Panc1 (cell line): ENCODE data around the gene CASD1. TPM values are rescaled to one million over a fixed set of nuclear protein-coding genes. Genes with fewer than 3 reads are reported as not detected.

Source experiments
- ATAC-seq: fragments of 200-7000 bp; cut with Tn5 transposase; 2 replicates; pipeline ENCODE4 v1.9.1; 2020; ENCODE audit warnings: mild to moderate bottlenecking, moderate library complexity
- BruUV-seq: library from RNA; stranded (reverse); fragments of 400-500 nt; replicated peaks from 2 replicates; lab custom pipeline; 2021; lab: Mats Ljungman, UMichigan
- CTCF ChIA-PET: fragments of 300-600 bp; sonication (Branson Sonifier 250); formaldehyde crosslinking; loops from one replicate; lab custom pipeline; 2022; ENCODE audit warnings: antibody characterized with exemption; lab: Charles Lee
- POLR2A ChIA-PET: fragments of 300-600 bp; sonication (Branson Sonifier 250); formaldehyde crosslinking; loops from one replicate; lab custom pipeline; 2022; ENCODE audit warnings: antibody characterized with exemption; lab: Charles Lee
- DNase-seq: peaks from one replicate; pipeline ENCODE4 v3.0.0-alpha.2; 2010; ENCODE audit warnings: low read depth, low spot score
- H3K27ac ChIP-seq: 2 replicates; pipeline ENCODE4 v1.5.1; 2011; ENCODE audit warnings: mild to moderate bottlenecking, low read length, inconsistent platforms
- H3K27me3 ChIP-seq: fragments of 200-500 bp; sonication (Bioruptor generic); 2 replicates; pipeline ENCODE4 v1.6.0; 2014; ENCODE audit warnings: low read length, inconsistent platforms; ENCODE audit not compliant: control insufficient read depth, insufficient read depth
- H3K36me3 ChIP-seq: fragments of 200-500 bp; sonication (Bioruptor generic); 2 replicates; pipeline ENCODE4 v1.5.1; 2014; ENCODE audit warnings: inconsistent platforms, mild to moderate bottlenecking, low read length, moderate library complexity; ENCODE audit not compliant: control insufficient read depth, insufficient read depth
- H3K4me1 ChIP-seq: 2 replicates; pipeline ENCODE4 v1.5.1; 2011; ENCODE audit warnings: inconsistent platforms, mild to moderate bottlenecking, low read length, moderate library complexity; ENCODE audit not compliant: control insufficient read depth, insufficient read depth
- H3K4me3 ChIP-seq, 2 experiments: 2 replicates each; pipeline ENCODE4 v1.5.1; 2011 to 2012; ENCODE audit warnings: low read depth in 2 of 2, low read length in 2 of 2, mild to moderate bottlenecking in 2 of 2, inconsistent platforms in 1 of 2, moderate library complexity in 1 of 2
- H3K9me3 ChIP-seq: fragments of 200-500 bp; sonication (Bioruptor generic); 2 replicates; pipeline ENCODE4 v1.5.1; 2014; ENCODE audit warnings: low read depth, mild to moderate bottlenecking, inconsistent platforms, low read length, moderate library complexity; ENCODE audit not compliant: control insufficient read depth, insufficient read depth
- CTCF ChIP-seq: fragments of 450-650 bp; IDR thresholded peaks from 2 replicates; pipeline ENCODE4 v1.5.1; 2017; ENCODE audit warnings: mild to moderate bottlenecking
- POLR2AphosphoS5 ChIP-seq: IDR thresholded peaks from 2 replicates; pipeline ENCODE4 v1.6.1; 2012; ENCODE audit warnings: mild to moderate bottlenecking, low read depth, low read length, moderate library complexity
- REST ChIP-seq, 2 experiments: IDR thresholded peaks; 2 replicates each; pipeline ENCODE4 v1.6.1; 2011 to 2012; ENCODE audit warnings: low read depth in 2 of 2, control low read depth in 1 of 2, low read length in 1 of 2, mild to moderate bottlenecking in 1 of 2, moderate library complexity in 1 of 2; ENCODE audit not compliant: insufficient read depth in 1 of 2
- SIN3A ChIP-seq: IDR thresholded peaks from 2 replicates; pipeline ENCODE4 v1.6.1; 2012; ENCODE audit warnings: low read depth, mild to moderate bottlenecking, low read length, moderate library complexity, borderline replicate concordance; ENCODE audit not compliant: insufficient read depth
- TCF7L2 ChIP-seq: IDR thresholded peaks from 2 replicates; pipeline ENCODE4 v1.6.1; 2011; ENCODE audit warnings: mild to moderate bottlenecking, low read depth, low read length, inconsistent platforms
- in situ Hi-C: cut with HindIII; loops from 2 replicates; pipeline ENCODE4 v1.10.0; 2016; ENCODE audit warnings: low sequenced_read_pairs, low pct_unique_long_range_greater_than_20kb
- intact Hi-C: fragments of 100-400 bp; cut with micrococcal nuclease; formaldehyde crosslinking; loops from one replicate; pipeline ENCODE4 v1.10.0; 2022; ENCODE audit not compliant: unreplicated experiment
- total RNA-seq: library from RNA; stranded (reverse); gene quantifications from one replicate; pipeline ENCODE4 v1.2.1, GENCODE V29; 2021; ENCODE audit not compliant: unreplicated experiment

CASD1 gene
- total RNA-seq, 1 experiment from 2014 or later: 14.7 TPM

- Histone ChIP-seq H3K27ac (no peak overlapping the region; the same call in 1 of the 2 replicates), H3K27me3 (no peaks in the 10 kb centered on the region), H3K4me1 (peaks cover 28% of the 10 kb centered on the region), H3K9me3 (no peaks in the 10 kb centered on the region), H3K4me3 (no peak overlapping the region), H3K36me3 (no peaks in the 10 kb centered on the region)
- TF ChIP-seq TCF7L2: no peak
- TF ChIP-seq REST (IDR thresholded peaks at IDR 0.05; ENCODE audit: insufficient read depth in 1 of 2, low read depth in 2 of 2, low read length in 1 of 2): no peak
- no peak for TF ChIP-seq POLR2AphosphoS5
- CTCF ChIA-PET: no interaction called here
- intact Hi-C loops (no loop called here), in situ Hi-C loops (no loop called here)
- ATAC-seq (no peak), DNase-seq (no peak)
- BruUV-seq: no TSS peak
- POLR2A ChIA-PET: no interaction called here
Observed at GRCh38 chr7:94513565-94513860, 3.9 kb downstream of the CASD1 start.

GRCh38 chr7:94514140-94514889 is 4.7 kb downstream of the CASD1 start:
- ChIA-PET POLR2A (no interaction called here), CTCF (no interaction called here)
- DNase-seq (no peak), ATAC-seq (no peak)
- BruUV-seq: no TSS peak
- Histone ChIP-seq H3K4me1 (peaks cover 24% of the 10 kb centered on the region), H3K36me3 (no peaks in the 10 kb centered on the region), H3K4me3 (no peak overlapping the region), H3K9me3 (no peaks in the 10 kb centered on the region), H3K27ac (peak overlapping the region; percentile 62; the same call in 1 of the 2 replicates), H3K27me3 (no peaks in the 10 kb centered on the region)
- TF ChIP-seq CTCF (no peak), SIN3A (no peak), POLR2AphosphoS5 (no peak), TCF7L2 (no peak), REST (IDR thresholded peaks at IDR 0.05; ENCODE audit: insufficient read depth in 1 of 2, low read depth in 2 of 2, low read length in 1 of 2) (no peak)
- intact Hi-C loops: no loop called here
- in situ Hi-C loops: no loop called here
